Measurements from ENCODE around the gene MBLAC1. TPM values are rescaled to one million over a fixed set of nuclear protein-coding genes. Genes with fewer than 3 reads are reported as not detected.

The MBLAC1 gene
- total RNA-seq, 1 donor from 2014 or later, result not detected

DNA sequence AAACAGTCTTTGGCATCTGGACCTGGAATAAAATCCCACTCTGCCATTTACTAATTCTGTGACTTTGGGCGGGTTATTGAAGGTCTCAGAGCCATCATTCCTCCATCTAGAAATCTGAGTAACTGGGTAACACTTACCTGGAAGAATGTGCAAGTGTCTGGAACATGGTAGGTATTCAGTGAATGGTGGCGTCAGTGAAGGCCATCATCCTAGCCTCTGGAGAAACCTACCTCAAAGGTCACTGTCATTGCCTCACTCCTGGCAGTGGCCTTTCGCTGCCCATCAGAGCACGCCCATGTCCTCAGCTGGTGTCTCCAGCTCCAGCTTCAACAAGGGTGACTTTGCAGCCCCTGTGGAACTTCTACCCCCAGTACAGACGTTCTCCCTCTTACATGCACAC is 37.1 kb downstream of the MBLAC1 start:
- no peak for TF ChIP-seq CTCF (IDR thresholded peaks at IDR 0.05)
- Histone ChIP-seq H3K4me1 (peaks cover 2 to 12% of the 10 kb centered on the region in 2 donors), H3K27ac (no peak overlapping the region), H3K36me3 (no peaks in the 10 kb centered on the region), H3K9me3 (no peaks in the 10 kb centered on the region), H3K4me3 (no peak overlapping the region), H3K27me3 (no peaks in the 10 kb centered on the region)
- intact Hi-C loops (cut with DNase I), result no loop called here
- DNase-seq (ENCODE audit: low spot score in 2 of 2), result no peak

- no peak overlapping the region for H3K27ac ChIP-seq
- no peak for DNase-seq (ENCODE audit: low spot score in 2 of 2)
- H3K4me3 ChIP-seq, result no peak overlapping the region
- TF ChIP-seq CTCF (IDR thresholded peaks at IDR 0.05), result no peak
- H3K9me3 ChIP-seq, result no peaks in the 10 kb centered on the region
- H3K4me1 ChIP-seq, result peaks cover 2 to 10% of the 10 kb centered on the region in 2 donors
- no peaks in the 10 kb centered on the region for H3K27me3 ChIP-seq
- intact Hi-C loops (cut with DNase I), result no loop called here
- H3K36me3 ChIP-seq, result no peaks in the 10 kb centered on the region
These were observed 39.7 kb downstream of the MBLAC1 start for GRCh38 chr7:100166317-100166940.

DNA sequence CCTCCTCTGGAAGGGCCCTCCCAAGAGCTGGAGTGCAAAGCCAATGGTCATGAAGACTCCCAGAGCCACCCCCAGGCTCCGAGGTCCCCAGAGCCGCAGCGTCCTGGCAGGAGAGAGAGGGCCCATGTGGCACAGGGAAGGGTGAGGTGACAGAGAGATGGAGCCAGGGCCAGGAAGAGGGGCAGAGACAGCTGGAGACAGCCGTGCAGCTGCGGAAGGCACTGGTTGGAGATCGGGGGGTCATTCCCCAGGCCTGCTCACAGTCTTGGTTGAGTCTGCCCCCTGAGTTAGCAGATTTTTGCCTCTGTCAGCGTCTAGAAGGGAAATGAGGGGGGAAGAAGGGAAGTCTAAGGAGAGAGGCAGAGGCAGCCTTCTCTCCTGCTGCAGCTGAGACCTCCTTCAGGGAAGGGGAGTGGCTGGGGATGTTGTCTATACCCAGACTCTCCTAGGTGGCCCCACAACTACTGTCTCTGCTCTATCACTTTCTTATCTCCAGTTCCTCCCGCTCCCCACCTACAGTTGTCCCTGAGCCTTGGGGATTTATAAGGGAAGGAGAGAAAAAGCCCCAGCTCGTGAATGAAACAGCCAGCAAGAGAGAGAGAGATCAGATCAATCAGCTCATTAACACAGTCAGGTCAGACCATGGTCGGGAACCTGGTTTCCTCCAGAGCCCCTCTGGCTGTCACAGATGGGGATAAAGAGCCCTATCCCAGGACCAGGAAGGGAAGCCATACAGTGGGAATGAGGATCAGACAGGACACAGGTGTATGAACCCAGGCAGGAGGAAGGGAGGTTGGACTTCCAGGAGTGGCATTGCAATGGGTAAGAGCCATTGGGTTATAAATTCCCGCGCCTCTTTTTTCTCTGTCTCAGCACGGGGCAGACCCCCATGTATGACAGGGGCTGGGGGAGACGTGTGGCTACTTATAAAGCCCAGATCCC is 40.5 kb downstream of the MBLAC1 start:
- Histone ChIP-seq H3K27ac (peak overlapping the region; percentile 62 to 68), H3K36me3 (no peaks in the 10 kb centered on the region), H3K4me1 (peaks cover 2 to 10% of the 10 kb centered on the region in 2 donors), H3K27me3 (no peaks in the 10 kb centered on the region), H3K4me3 (peak overlapping the region; percentile 60), H3K9me3 (no peaks in the 10 kb centered on the region)
- TF ChIP-seq CTCF (IDR thresholded peaks at IDR 0.05), result no peak
- intact Hi-C loops (cut with DNase I), result no loop called here
- DNase-seq (ENCODE audit: low spot score in 2 of 2), result no peak

GRCh38 chr7:100167912-100168323 is 41.2 kb downstream of the MBLAC1 start:
- intact Hi-C loops (cut with DNase I), result no loop called here
- peak overlapping the region; percentile 62 to 68 for H3K27ac ChIP-seq
- DNase-seq (ENCODE audit: low spot score in 2 of 2), result no peak
- peak overlapping the region; percentile 60 for H3K4me3 ChIP-seq
- H3K36me3 ChIP-seq, result no peaks in the 10 kb centered on the region
- H3K4me1 ChIP-seq, result peaks cover 2 to 10% of the 10 kb centered on the region in 2 donors
- no peaks in the 10 kb centered on the region for H3K9me3 ChIP-seq
- H3K27me3 ChIP-seq, result no peaks in the 10 kb centered on the region
- TF ChIP-seq CTCF (IDR thresholded peaks at IDR 0.05), result no peak

- intact Hi-C loops (cut with DNase I), result no loop called here
- no peak for TF ChIP-seq CTCF (IDR thresholded peaks at IDR 0.05)
- Histone ChIP-seq H3K9me3 (no peaks in the 10 kb centered on the region), H3K27ac (peak overlapping the region in 1 of 2 donors; percentile 62), H3K4me3 (peak overlapping the region; percentile 60), H3K36me3 (no peaks in the 10 kb centered on the region), H3K27me3 (no peaks in the 10 kb centered on the region), H3K4me1 (peaks cover 2 to 10% of the 10 kb centered on the region in 2 donors)
- no peak for DNase-seq (ENCODE audit: low spot score in 2 of 2)
These were observed 42.5 kb downstream of the MBLAC1 start for GRCh38 chr7:100169147-100169850.

Measured in ascending aorta (tissue), 2 donors.